Thymus (tissue), 11 donors: Measurements from ENCODE around the gene PRDM15. TPM values are rescaled to one million over a fixed set of nuclear protein-coding genes. Genes with fewer than 3 reads are reported as not detected.

ENCODE experiments used
- DNase-seq, 9 donors: peaks; one replicate each; pipeline ENCODE4 v3.0.0-alpha.2; 2013; ENCODE audit warnings: low spot score in 9 of 9, low read depth in 6 of 9, missing footprints in 1 of 9
- H3K27ac ChIP-seq, 2 donors: one replicate each; pipeline ENCODE4 v1.5.1; 2013; ENCODE audit warnings: control low read depth in 1 of 2, low read depth in 1 of 2, low read length in 1 of 2, mild to moderate bottlenecking in 1 of 2, moderate library complexity in 1 of 2
- H3K27me3 ChIP-seq, 2 donors: one replicate each; pipeline ENCODE4 v1.5.1; 2013; ENCODE audit warnings: low read length in 1 of 2; ENCODE audit not compliant: control insufficient read depth in 2 of 2, insufficient read depth in 1 of 2
- H3K36me3 ChIP-seq, 2 donors: one replicate each; pipeline ENCODE4 v1.5.1; 2013; ENCODE audit warnings: low read length in 1 of 2, mild to moderate bottlenecking in 1 of 2, moderate library complexity in 1 of 2; ENCODE audit not compliant: control insufficient read depth in 2 of 2, insufficient read depth in 2 of 2
- H3K4me1 ChIP-seq, 2 donors: one replicate each; pipeline ENCODE4 v1.5.1; 2013; ENCODE audit warnings: low read length in 2 of 2; ENCODE audit not compliant: control insufficient read depth in 2 of 2, insufficient read depth in 2 of 2
- H3K4me3 ChIP-seq, 2 donors: one replicate each; pipeline ENCODE4 v1.5.1; 2013; ENCODE audit warnings: low read length in 2 of 2, control low read depth in 1 of 2, mild to moderate bottlenecking in 1 of 2
- H3K9me3 ChIP-seq, 2 donors: one replicate each; pipeline ENCODE4 v1.5.1; 2013; ENCODE audit warnings: low read length in 1 of 2, mild to moderate bottlenecking in 1 of 2; ENCODE audit not compliant: control insufficient read depth in 2 of 2, insufficient read depth in 1 of 2
- WGBS: extraction: QIAGEN DNeasy Blood & Tissue Kit; methylation state at CpG from one replicate; pipeline ENCODE4 v1.1.7; 2013; 5-methylcytosine and 5-hydroxymethylcytosine counted together
- polyA plus RNA-seq: library from polyadenylated mRNA; stranded (reverse); fragments of 200-250 nt; gene quantifications from one replicate; pipeline ENCODE4 v1.2.3, GENCODE V29; 2013
- total RNA-seq: library from RNA; stranded (reverse); fragments of 120-200 nt; gene quantifications from one replicate; pipeline ENCODE4 v1.2.4, GENCODE V29; 2013
- donor health status: healthy.

The PRDM15 gene
- total and polyA plus RNA-seq, 2 donors, result 4.0 to 6.1 TPM

- peaks cover 58 to 89% of the 10 kb centered on the region in 2 donors for H3K4me1 ChIP-seq
- peak overlapping the region; percentile 70 to 76 for H3K4me3 ChIP-seq
- peak in 1 of 9 donors; percentile 47 for DNase-seq
- H3K27ac ChIP-seq, result peak overlapping the region; percentile 66 to 92
- peaks cover 29 to 90% of the 10 kb centered on the region in 2 donors for H3K27me3 ChIP-seq
- H3K36me3 ChIP-seq, result no peaks in the 10 kb centered on the region
- WGBS, result 12% methylated on average over 88 of the region's 88 CpGs
- H3K9me3 ChIP-seq, result peaks cover 0 to 3% of the 10 kb centered on the region in 2 donors
Measured at GRCh38 chr21:41765973-41766882, 112.9 kb downstream of the PRDM15 start.

DNA sequence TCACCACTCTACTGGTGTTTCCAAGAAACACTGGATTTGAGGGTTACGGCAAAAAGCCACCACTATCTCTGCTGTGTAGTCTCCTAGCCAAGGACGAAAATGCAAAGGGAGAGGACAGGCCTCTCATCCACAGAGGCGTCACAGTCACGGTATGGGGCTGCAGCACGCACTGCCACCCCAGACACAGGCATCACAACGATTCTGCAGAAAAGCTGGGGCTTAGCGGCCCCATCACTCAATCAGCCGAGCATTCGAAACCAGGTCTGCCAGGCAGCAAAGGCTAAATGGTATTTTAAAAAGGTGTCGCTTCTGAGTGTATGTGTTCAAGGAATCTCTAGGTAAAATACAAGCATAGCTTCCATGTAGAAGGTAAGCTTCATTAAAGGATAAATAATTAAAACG, 113.7 kb downstream of the PRDM15 start:
- H3K4me3 ChIP-seq, result peak overlapping the region; percentile 70 to 76
- peaks cover 59 to 89% of the 10 kb centered on the region in 2 donors for H3K4me1 ChIP-seq
- 78% methylated on average over 11 of the region's 11 CpGs for WGBS
- H3K9me3 ChIP-seq, result peaks cover 0 to 2% of the 10 kb centered on the region in 2 donors
- no peaks in the 10 kb centered on the region for H3K36me3 ChIP-seq
- peak overlapping the region in 1 of 2 donors; percentile 92 for H3K27ac ChIP-seq
- H3K27me3 ChIP-seq, result peaks cover 37 to 98% of the 10 kb centered on the region in 2 donors
- peak in 1 of 9 donors; percentile 57 for DNase-seq

DNA sequence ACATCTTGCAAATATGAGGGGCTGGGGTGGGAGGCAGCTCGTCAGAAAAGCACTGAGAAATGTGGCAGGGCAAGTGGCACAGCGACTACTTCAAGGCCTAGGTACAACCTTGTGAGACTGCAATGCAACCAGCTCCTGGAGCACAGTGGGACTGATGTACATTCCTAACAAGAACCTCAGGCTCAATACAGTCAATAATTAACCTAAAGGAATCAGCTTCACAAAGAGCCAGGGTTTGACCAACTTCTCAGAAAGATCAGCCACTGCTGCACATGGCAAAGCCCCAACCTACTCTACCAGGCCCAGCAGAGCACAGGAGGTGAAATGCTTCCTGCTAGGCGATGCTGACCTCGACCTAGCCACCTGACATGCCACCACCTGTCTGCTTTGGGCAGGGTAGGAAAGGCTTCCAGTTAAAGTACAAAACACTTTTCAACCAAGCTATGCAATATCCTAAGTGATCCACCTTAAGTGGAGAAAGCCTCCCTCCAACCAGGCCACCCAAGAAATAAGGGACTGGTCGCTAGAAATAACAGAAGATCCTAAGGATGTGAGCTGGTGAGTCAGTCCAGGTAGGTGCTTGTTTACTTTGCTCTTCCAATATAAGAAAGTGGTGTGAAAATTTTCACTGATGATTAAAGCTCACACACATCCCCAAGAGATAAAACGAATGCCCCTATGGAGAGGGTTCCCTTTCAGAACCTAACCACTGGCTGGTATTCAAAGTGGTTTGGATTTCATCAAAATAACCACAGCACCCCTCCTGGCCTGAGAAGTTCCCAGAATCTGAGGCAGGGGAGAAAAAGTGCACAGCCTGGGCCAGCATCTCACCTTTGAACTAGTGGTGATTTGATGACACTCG, 114.4 kb downstream of the PRDM15 start:
- Histone ChIP-seq H3K4me3 (peak overlapping the region; percentile 2 to 76), H3K36me3 (peaks cover 0 to 5% of the 10 kb centered on the region in 2 donors), H3K27ac (peak overlapping the region in 1 of 2 donors; percentile 92), H3K27me3 (peaks cover 38 to 99% of the 10 kb centered on the region in 2 donors), H3K4me1 (peaks cover 55 to 89% of the 10 kb centered on the region in 2 donors), H3K9me3 (peaks cover 0 to 2% of the 10 kb centered on the region in 2 donors)
- peak in 1 of 9 donors; percentile 46 for DNase-seq
- WGBS, result 78% methylated on average over 7 of the region's 7 CpGs

GRCh38 chr21:41763996-41764395, 115.1 kb downstream of the PRDM15 start:
- H3K27ac ChIP-seq, result peak overlapping the region; percentile 37 to 92
- 58% methylated on average over 8 of the region's 8 CpGs for WGBS
- H3K4me3 ChIP-seq, result peak overlapping the region; percentile 4 to 76
- peaks cover 0 to 12% of the 10 kb centered on the region in 2 donors for H3K36me3 ChIP-seq
- H3K9me3 ChIP-seq, result peaks cover 0 to 2% of the 10 kb centered on the region in 2 donors
- DNase-seq, result peak in 1 of 9 donors; percentile 42
- peaks cover 38 to 97% of the 10 kb centered on the region in 2 donors for H3K27me3 ChIP-seq
- peaks cover 53 to 88% of the 10 kb centered on the region in 2 donors for H3K4me1 ChIP-seq

GRCh38 chr21:41763398-41763931, 115.7 kb downstream of the PRDM15 start:
- DNase-seq, result peak in 1 of 9 donors; percentile 44
- Histone ChIP-seq H3K27ac (peak overlapping the region; percentile 42 to 92), H3K4me3 (peak overlapping the region; percentile 14 to 76)

DNA sequence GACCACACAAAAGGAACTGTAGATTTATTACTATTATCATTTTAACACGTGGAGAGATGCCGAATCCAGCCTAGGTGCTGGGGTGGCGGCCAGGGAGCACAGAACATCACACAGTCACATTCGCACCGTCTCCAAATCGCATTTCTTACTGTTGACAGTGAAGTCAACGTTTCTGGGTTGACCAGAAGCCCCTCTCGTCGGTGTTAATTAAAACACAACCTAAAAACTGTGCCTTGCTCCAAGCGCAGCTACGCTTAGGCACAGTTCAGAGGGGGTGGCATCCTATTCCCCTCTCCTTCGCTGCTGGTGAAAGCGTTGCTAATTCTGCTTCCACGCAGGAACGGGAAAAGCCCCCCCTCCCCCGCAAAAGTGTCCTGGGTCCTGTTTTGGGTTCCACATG, 116.4 kb downstream of the PRDM15 start:
- peak overlapping the region; percentile 31 to 92 for H3K27ac ChIP-seq
- H3K4me3 ChIP-seq, result peak overlapping the region; percentile 6 to 76
- H3K27me3 ChIP-seq, result peaks cover 38 to 84% of the 10 kb centered on the region in 2 donors

More at GRCh38 chr21:41763398-41763931, 115.7 kb downstream of the PRDM15 start:
- peaks cover 3 to 13% of the 10 kb centered on the region in 2 donors for H3K36me3 ChIP-seq
- peaks cover 0 to 2% of the 10 kb centered on the region in 2 donors for H3K9me3 ChIP-seq
- H3K27me3 ChIP-seq, result peaks cover 38 to 92% of the 10 kb centered on the region in 2 donors
- 39% methylated on average over 21 of the region's 21 CpGs for WGBS
- H3K4me1 ChIP-seq, result peaks cover 49 to 87% of the 10 kb centered on the region in 2 donors

GRCh38 chr21:41761934-41762635, 117.1 kb downstream of the PRDM15 start:
- peaks cover 38 to 78% of the 10 kb centered on the region in 2 donors for H3K27me3 ChIP-seq
- 20% methylated on average over 22 of the region's 22 CpGs for WGBS
- peak in 1 of 9 donors; percentile 47 for DNase-seq
- peak overlapping the region; percentile 6 to 76 for H3K4me3 ChIP-seq
- peak overlapping the region in 1 of 2 donors; percentile 92 for H3K27ac ChIP-seq
- H3K36me3 ChIP-seq, result peaks cover 3 to 18% of the 10 kb centered on the region in 2 donors
- peaks cover 41 to 79% of the 10 kb centered on the region in 2 donors for H3K4me1 ChIP-seq
- H3K9me3 ChIP-seq, result peaks cover 0 to 2% of the 10 kb centered on the region in 2 donors

More for the DNA sequence above, 116.4 kb downstream of the PRDM15 start:
- WGBS, result 27% methylated on average over 16 of the region's 16 CpGs
- peaks cover 0 to 2% of the 10 kb centered on the region in 2 donors for H3K9me3 ChIP-seq
- peaks cover 3 to 18% of the 10 kb centered on the region in 2 donors for H3K36me3 ChIP-seq
- H3K4me1 ChIP-seq, result peaks cover 44 to 81% of the 10 kb centered on the region in 2 donors
- DNase-seq, result peak in 1 of 9 donors; percentile 38
